Liver (tissue), 3 donors: ENCODE results near the gene ANKRD28.

Experiments
- EGR1 ChIP-seq, 2 donors: IDR thresholded peaks; 2 replicates each; pipeline ENCODE4 v1.6.1; 2016 to 2018; ENCODE audit warnings: antibody characterized with exemption in 2 of 2, low read depth in 2 of 2
- FOXA1 ChIP-seq: IDR thresholded peaks from 2 replicates; pipeline ENCODE4 v1.6.1; 2016; ENCODE audit warnings: antibody characterized with exemption
- GABPA ChIP-seq, 2 donors: IDR thresholded peaks in 1 of 2; conservative IDR thresholded peaks in 1 of 2; 2 replicates each; pipeline ENCODE4 v1.6.1; 2016; ENCODE audit warnings: antibody characterized with exemption in 2 of 2, mild to moderate bottlenecking in 1 of 2, moderate library complexity in 1 of 2
- MAX ChIP-seq: IDR thresholded peaks from 2 replicates; pipeline ENCODE4 v1.6.1; 2016; ENCODE audit warnings: antibody characterized with exemption
- RAD21 ChIP-seq, 2 donors: IDR thresholded peaks; 2 replicates each; pipeline ENCODE4 v1.6.1; 2016; ENCODE audit warnings: antibody characterized with exemption in 2 of 2, mild to moderate bottlenecking in 2 of 2
- REST ChIP-seq: IDR thresholded peaks from 2 replicates; pipeline ENCODE4 v1.6.1; 2016; ENCODE audit warnings: antibody characterized with exemption, mild to moderate bottlenecking
- TAF1 ChIP-seq: conservative IDR thresholded peaks from 2 replicates; pipeline ENCODE4 v1.6.1; 2016; ENCODE audit warnings: antibody characterized with exemption, mild to moderate bottlenecking
- YY1 ChIP-seq: IDR thresholded peaks from 2 replicates; pipeline ENCODE4 v1.6.1; 2016; ENCODE audit warnings: antibody characterized with exemption, mild to moderate bottlenecking
- TF ChIP-seq, protein P1 (sequence below): fragments of 150-350 bp; IDR thresholded peaks from 2 replicates; pipeline ENCODE4 v1.5.1; 2017; ENCODE audit warnings: improper control_type of control experiment, low read depth, low read length; ENCODE audit not compliant: missing input control
- donor health status: healthy.
- donor health status: healthy.

DNA sequence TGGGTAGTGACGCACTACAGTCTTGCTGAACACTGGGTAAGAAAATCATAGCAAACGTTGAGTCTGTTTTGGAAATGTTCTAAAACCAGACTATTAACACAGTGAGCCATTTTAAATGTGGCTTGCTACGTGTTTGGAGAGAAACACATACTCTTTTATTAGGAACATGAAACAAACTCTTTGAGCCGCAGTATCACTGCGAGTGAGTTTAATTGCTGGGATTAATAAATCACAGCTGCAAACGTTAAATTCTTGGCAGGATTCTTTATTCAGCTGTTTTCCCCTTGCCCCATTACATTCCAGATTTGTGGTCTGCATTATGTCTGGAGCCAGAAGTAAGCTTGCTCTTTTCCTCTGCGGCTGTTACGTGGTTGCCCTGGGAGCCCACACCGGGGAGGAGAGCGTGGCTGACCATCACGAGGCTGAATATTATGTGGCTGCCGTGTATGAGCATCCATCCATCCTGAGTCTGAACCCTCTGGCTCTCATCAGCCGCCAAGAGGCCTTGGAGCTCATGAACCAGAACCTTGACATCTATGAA lies 162.6 kb downstream of the ANKRD28 start:
- TF ChIP-seq REST: no peak
- TF ChIP-seq RAD21 (IDR thresholded peaks at IDR 0.05): no peak
- TF ChIP-seq, protein P1, sequence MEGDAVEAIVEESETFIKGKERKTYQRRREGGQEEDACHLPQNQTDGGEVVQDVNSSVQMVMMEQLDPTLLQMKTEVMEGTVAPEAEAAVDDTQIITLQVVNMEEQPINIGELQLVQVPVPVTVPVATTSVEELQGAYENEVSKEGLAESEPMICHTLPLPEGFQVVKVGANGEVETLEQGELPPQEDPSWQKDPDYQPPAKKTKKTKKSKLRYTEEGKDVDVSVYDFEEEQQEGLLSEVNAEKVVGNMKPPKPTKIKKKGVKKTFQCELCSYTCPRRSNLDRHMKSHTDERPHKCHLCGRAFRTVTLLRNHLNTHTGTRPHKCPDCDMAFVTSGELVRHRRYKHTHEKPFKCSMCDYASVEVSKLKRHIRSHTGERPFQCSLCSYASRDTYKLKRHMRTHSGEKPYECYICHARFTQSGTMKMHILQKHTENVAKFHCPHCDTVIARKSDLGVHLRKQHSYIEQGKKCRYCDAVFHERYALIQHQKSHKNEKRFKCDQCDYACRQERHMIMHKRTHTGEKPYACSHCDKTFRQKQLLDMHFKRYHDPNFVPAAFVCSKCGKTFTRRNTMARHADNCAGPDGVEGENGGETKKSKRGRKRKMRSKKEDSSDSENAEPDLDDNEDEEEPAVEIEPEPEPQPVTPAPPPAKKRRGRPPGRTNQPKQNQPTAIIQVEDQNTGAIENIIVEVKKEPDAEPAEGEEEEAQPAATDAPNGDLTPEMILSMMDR: no peak
- TF ChIP-seq YY1: no peak
- no peak for TF ChIP-seq GABPA (IDR thresholded peaks at IDR 0.05 in 1 of 2, conservative IDR thresholded peaks at IDR 0.05 in 1 of 2)
- TF ChIP-seq FOXA1: no peak
- TF ChIP-seq EGR1 (IDR thresholded peaks at IDR 0.05; ENCODE audit: low read depth in 2 of 2): no peak
- TF ChIP-seq TAF1: no peak
- TF ChIP-seq MAX: no peak
